ENCODE results near the gene UNC80. TPM values are rescaled to one million over a fixed set of nuclear protein-coding genes. Genes with fewer than 3 reads are reported as not detected.

UNC80 gene
- total RNA-seq, 1 donor from 2014 or later: 2.9 TPM

GRCh38 chr2:209845666-209846065 is 74.0 kb downstream of the UNC80 start:
- H3K9me3 Mint-ChIP-seq: no peaks in the 10 kb centered on the region
- H3K36me3 Mint-ChIP-seq: no peaks in the 10 kb centered on the region
- H3K4me1 Mint-ChIP-seq (ENCODE audit: unreplicated experiment): no peaks in the 10 kb centered on the region
- no peaks in the 10 kb centered on the region for H3K27me3 Mint-ChIP-seq
- no peak overlapping the region for H3K27ac Mint-ChIP-seq
- no peak for DNase-seq (ENCODE audit: extremely low spot score, unreplicated experiment)
- no peak overlapping the region for H3K4me3 Mint-ChIP-seq
- TF ChIP-seq CTCF (conservative IDR thresholded peaks at IDR 0.05): no peak

GRCh38 chr2:209864716-209865295 is 93.2 kb downstream of the UNC80 start:
- H3K9me3 Mint-ChIP-seq: peaks cover 5% of the 10 kb centered on the region
- no peak for TF ChIP-seq CTCF (conservative IDR thresholded peaks at IDR 0.05)
- peaks cover 4% of the 10 kb centered on the region for H3K36me3 Mint-ChIP-seq
- no peak overlapping the region for H3K27ac Mint-ChIP-seq
- DNase-seq (ENCODE audit: extremely low spot score, unreplicated experiment): no peak
- no peaks in the 10 kb centered on the region for H3K4me1 Mint-ChIP-seq (ENCODE audit: unreplicated experiment)
- no peak overlapping the region for H3K4me3 Mint-ChIP-seq
- no peaks in the 10 kb centered on the region for H3K27me3 Mint-ChIP-seq

GRCh38 chr2:209868271-209868994 is 96.8 kb downstream of the UNC80 start:
- Mint-ChIP-seq H3K9me3 (peaks cover 2% of the 10 kb centered on the region), H3K27me3 (no peaks in the 10 kb centered on the region), H3K4me3 (no peak overlapping the region), H3K36me3 (peaks cover 2% of the 10 kb centered on the region), H3K4me1 (ENCODE audit: unreplicated experiment) (no peaks in the 10 kb centered on the region), H3K27ac (no peak overlapping the region)
- no peak for TF ChIP-seq CTCF (conservative IDR thresholded peaks at IDR 0.05)
- DNase-seq (ENCODE audit: extremely low spot score, unreplicated experiment): no peak

- Mint-ChIP-seq H3K36me3 (no peaks in the 10 kb centered on the region), H3K4me3 (no peak overlapping the region), H3K4me1 (ENCODE audit: unreplicated experiment) (peaks cover under 1% of the 10 kb centered on the region), H3K9me3 (no peaks in the 10 kb centered on the region), H3K27me3 (no peaks in the 10 kb centered on the region), H3K27ac (no peak overlapping the region)
- no peak for DNase-seq (ENCODE audit: extremely low spot score, unreplicated experiment)
- TF ChIP-seq CTCF (conservative IDR thresholded peaks at IDR 0.05): no peak
Observed at GRCh38 chr2:209870067-209870466, 98.4 kb downstream of the UNC80 start.

- Mint-ChIP-seq H3K27ac (no peak overlapping the region), H3K4me3 (no peak overlapping the region), H3K4me1 (ENCODE audit: unreplicated experiment) (peaks cover 6% of the 10 kb centered on the region), H3K27me3 (peaks cover 3% of the 10 kb centered on the region), H3K36me3 (no peaks in the 10 kb centered on the region), H3K9me3 (no peaks in the 10 kb centered on the region)
- no peak for TF ChIP-seq CTCF (conservative IDR thresholded peaks at IDR 0.05)
- no peak for DNase-seq (ENCODE audit: extremely low spot score, unreplicated experiment)
Observed at GRCh38 chr2:209872675-209873074, 101.0 kb downstream of the UNC80 start.

All from type B pancreatic cell (in vitro differentiated cells).